HEK293T (cell line): Measurements from ENCODE around the gene INVS.

Experiments
- ARNT ChIP-seq: fragments of 450-650 bp; IDR thresholded peaks from 2 replicates; pipeline ENCODE4 v1.6.1; 2017; ENCODE audit warnings: mild to moderate bottlenecking
- BHLHE40 ChIP-seq: fragments of 450-650 bp; IDR thresholded peaks from 2 replicates; pipeline ENCODE4 v1.6.1; 2016; ENCODE audit warnings: mild to moderate bottlenecking, moderate library complexity, borderline replicate concordance
- FOXA1 ChIP-seq: fragments of 450-650 bp; IDR thresholded peaks from 2 replicates; pipeline ENCODE4 v1.6.1; 2016; ENCODE audit warnings: mild to moderate bottlenecking
- FOXK2 ChIP-seq: fragments of 450-650 bp; IDR thresholded peaks from 2 replicates; pipeline ENCODE4 v1.6.1; 2016; ENCODE audit warnings: mild to moderate bottlenecking
- FOXM1 ChIP-seq: fragments of 450-650 bp; IDR thresholded peaks from 2 replicates; pipeline ENCODE4 v1.6.1; 2017; ENCODE audit warnings: mild to moderate bottlenecking, borderline replicate concordance
- L3MBTL2 ChIP-seq: fragments of 450-650 bp; conservative IDR thresholded peaks from 2 replicates; pipeline ENCODE4 v1.6.1; 2016; ENCODE audit warnings: mild to moderate bottlenecking
- NFRKB ChIP-seq: fragments of 450-650 bp; IDR thresholded peaks from 2 replicates; pipeline ENCODE4 v1.6.1; 2016; ENCODE audit warnings: mild to moderate bottlenecking, moderate library complexity
- SP1 ChIP-seq: fragments of 450-650 bp; IDR thresholded peaks from 2 replicates; pipeline ENCODE4 v1.6.1; 2017
- SUZ12 ChIP-seq: fragments of 450-650 bp; IDR thresholded peaks from 2 replicates; pipeline ENCODE4 v1.6.1; 2016; ENCODE audit warnings: mild to moderate bottlenecking
- ZNF384 ChIP-seq: fragments of 450-650 bp; IDR thresholded peaks from 2 replicates; pipeline ENCODE4 v1.6.1; 2016
- TF ChIP-seq, protein P1 (sequence below): fragments of 450-650 bp; IDR thresholded peaks from 2 replicates; pipeline ENCODE4 v1.6.1; 2016

DNA sequence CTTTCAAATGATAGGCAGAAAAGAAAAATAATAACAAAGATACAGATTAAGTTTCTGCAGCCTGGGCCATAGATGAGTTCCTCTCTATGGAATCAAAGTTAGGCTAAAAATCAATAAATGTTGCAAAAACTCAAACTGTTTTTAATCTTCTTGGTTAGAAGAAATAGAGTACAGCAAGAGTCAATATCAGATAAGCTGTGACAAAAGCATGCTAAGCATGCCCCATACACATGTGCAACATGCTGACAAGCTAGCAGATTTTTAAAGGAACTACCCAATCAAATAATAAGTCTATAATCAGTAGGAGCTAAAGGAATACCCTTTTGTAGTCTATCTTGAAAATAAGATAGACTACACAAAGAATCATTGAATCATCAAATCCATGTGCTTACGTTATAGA lies 7.0 kb upstream of the INVS start:
- TF ChIP-seq FOXM1 = no peak
- no peak for TF ChIP-seq FOXK2
- no peak for TF ChIP-seq SP1
- TF ChIP-seq BHLHE40 = no peak
- TF ChIP-seq ARNT = no peak
- TF ChIP-seq ZNF384 = no peak
- no peak for TF ChIP-seq L3MBTL2
- TF ChIP-seq NFRKB = no peak
- no peak for TF ChIP-seq FOXA1
- TF ChIP-seq, protein P1, sequence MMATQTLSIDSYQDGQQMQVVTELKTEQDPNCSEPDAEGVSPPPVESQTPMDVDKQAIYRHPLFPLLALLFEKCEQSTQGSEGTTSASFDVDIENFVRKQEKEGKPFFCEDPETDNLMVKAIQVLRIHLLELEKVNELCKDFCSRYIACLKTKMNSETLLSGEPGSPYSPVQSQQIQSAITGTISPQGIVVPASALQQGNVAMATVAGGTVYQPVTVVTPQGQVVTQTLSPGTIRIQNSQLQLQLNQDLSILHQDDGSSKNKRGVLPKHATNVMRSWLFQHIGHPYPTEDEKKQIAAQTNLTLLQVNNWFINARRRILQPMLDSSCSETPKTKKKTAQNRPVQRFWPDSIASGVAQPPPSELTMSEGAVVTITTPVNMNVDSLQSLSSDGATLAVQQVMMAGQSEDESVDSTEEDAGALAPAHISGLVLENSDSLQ = no peak
- no peak for TF ChIP-seq SUZ12
